Measurements from ENCODE around the gene RPS14.

DNA sequence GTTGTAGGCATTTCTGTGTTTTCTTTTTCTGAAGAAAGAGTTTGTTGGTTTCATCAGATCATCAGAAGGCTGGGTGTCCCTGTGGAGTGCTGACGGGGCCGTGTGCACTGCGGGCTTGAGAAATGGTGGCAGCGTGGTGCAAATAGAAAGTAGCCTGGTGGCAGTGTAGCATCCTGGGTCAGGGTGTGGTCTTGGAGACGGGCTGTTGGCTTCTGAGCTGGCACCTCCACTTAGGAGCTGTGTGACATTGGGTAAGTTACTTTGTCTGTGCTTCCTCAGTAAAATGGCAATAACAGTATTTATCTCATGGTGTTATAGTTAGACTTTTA lies 48.4 kb upstream of the RPS14 start:
- TF ChIP-seq CTCF (IDR thresholded peaks at IDR 0.05 in 2 of 3, conservative IDR thresholded peaks at IDR 0.05 in 1 of 3; ENCODE audit: control insufficient read depth in 2 of 3, extremely low read depth in 1 of 3, insufficient read depth in 1 of 3, low read depth in 3 of 3, low read length in 3 of 3), result no peak
- no peak for TF ChIP-seq ETV6 (conservative IDR thresholded peaks at IDR 0.05 in 1 of 2, IDR thresholded peaks at IDR 0.05 in 1 of 2; ENCODE audit: borderline replicate concordance in 1 of 2, low read depth in 1 of 2)
- TF ChIP-seq ZNF274 (IDR thresholded peaks at IDR 0.05; ENCODE audit: insufficient read depth, insufficient read length), result no peak
- no peak for TF ChIP-seq CEBPB (IDR thresholded peaks at IDR 0.05; ENCODE audit: borderline replicate concordance in 1 of 2, low read depth in 2 of 2, low read length in 2 of 2)
- TF ChIP-seq RAD21 (IDR thresholded peaks at IDR 0.05; ENCODE audit: insufficient read depth, low read depth, low read length), result no peak
- no peak for TF ChIP-seq SIN3A (IDR thresholded peaks at IDR 0.05; ENCODE audit: low read depth, low read length)
- TF ChIP-seq POLR2A (IDR thresholded peaks at IDR 0.05; ENCODE audit: low read depth, low read length), result no peak

Data from GM12878 (cell line).